Measurements from ENCODE around the gene CD6. TPM values are rescaled to one million over a fixed set of nuclear protein-coding genes. Genes with fewer than 3 reads are reported as not detected.

The CD6 gene
- total RNA-seq, 1 experiment from 2014 or later = 1.4 TPM

GRCh38 chr11:61033417-61033816 is 61.9 kb downstream of the CD6 start:
- ATAC-seq = no peak
- no peak overlapping the region for H3K4me2 ChIP-seq (ENCODE audit: low read length)
- no peaks in the 10 kb centered on the region for H3K9me2 ChIP-seq (ENCODE audit: insufficient read depth)
- no peaks in the 10 kb centered on the region for H3K9me3 ChIP-seq (ENCODE audit: control insufficient read depth in 1 of 2, insufficient read depth in 1 of 2, low read depth in 1 of 2, low read length in 2 of 2)
- POLR2A ChIA-PET = no interaction called here
- no peaks in the 10 kb centered on the region for H3K36me3 ChIP-seq (ENCODE audit: control insufficient read depth in 1 of 2, insufficient read depth in 2 of 2, low read length in 2 of 2)
- TF ChIP-seq ZBTB33 (IDR thresholded peaks at IDR 0.05; ENCODE audit: extremely low read depth, insufficient replicate concordance, low read length) = no peak
- TF ChIP-seq SP1 (IDR thresholded peaks at IDR 0.05; ENCODE audit: low read depth) = no peak
- no peak for TF ChIP-seq EZH2 (IDR thresholded peaks at IDR 0.05)
- no peak for TF ChIP-seq POLR2AphosphoS5 (IDR thresholded peaks at IDR 0.05; ENCODE audit: low read depth, low read length)
- TF ChIP-seq YY1 (IDR thresholded peaks at IDR 0.05; ENCODE audit: extremely low read depth, insufficient replicate concordance, low read depth, low read length) = no peak
- TF ChIP-seq REST (IDR thresholded peaks at IDR 0.05; ENCODE audit: low read depth) = no peak
- TF ChIP-seq CBX3 (IDR thresholded peaks at IDR 0.05; ENCODE audit: low read depth) = no peak
- TF ChIP-seq TCF7L2 (IDR thresholded peaks at IDR 0.05; ENCODE audit: borderline replicate concordance, extremely low read depth, insufficient read depth, insufficient read length) = no peak
- no peak for TF ChIP-seq POLR2A (IDR thresholded peaks at IDR 0.05; ENCODE audit: borderline replicate concordance, extremely low read depth, insufficient read depth, insufficient read length)
- no peak for TF ChIP-seq EZH2phosphoT487 (IDR thresholded peaks at IDR 0.05; ENCODE audit: borderline replicate concordance)
- TF ChIP-seq FOSL1 (IDR thresholded peaks at IDR 0.05; ENCODE audit: low read depth) = no peak
- H3K79me2 ChIP-seq (ENCODE audit: insufficient read depth, low read length) = no peaks in the 10 kb centered on the region
- H3K9ac ChIP-seq (ENCODE audit: low read length) = no peak overlapping the region
- no TSS peak for BruUV-seq (replicated peaks)
- CTCF ChIA-PET = no interaction called here
- no peaks in the 10 kb centered on the region for H4K20me1 ChIP-seq (ENCODE audit: insufficient read depth)
- H3K27me3 ChIP-seq (ENCODE audit: insufficient read depth, low read length) = no peaks in the 10 kb centered on the region
- intact Hi-C loops (cut with micrococcal nuclease) = no loop called here
- no peak overlapping the region for H3K27ac ChIP-seq (ENCODE audit: low read depth, low read length)
- H2AFZ ChIP-seq (ENCODE audit: low read depth, low read length, poor library complexity, severe bottlenecking) = no peak overlapping the region
- RAD21 ChIA-PET (ENCODE audit: low non-redundant PET in 1 of 2, low total read pairs in 2 of 2, uncharacterized antibody in 2 of 2, unreplicated experiment in 2 of 2) = no interaction called here
- H3K4me1 ChIP-seq (ENCODE audit: control insufficient read depth in 1 of 2, insufficient read depth in 2 of 2, low read length in 2 of 2) = peaks cover 0 to 2% of the 10 kb centered on the region in 2 experiments; a peak in 2 of 4 replicates
- no peak for DNase-seq (ENCODE audit: low read depth, low spot score)
- H3K4me3 ChIP-seq (replicated peaks in 1 of 2; ENCODE audit: low read depth in 1 of 2, low read length in 2 of 2) = no peak overlapping the region

Measured in HCT116 (cell line).